ACHN (cell line): ENCODE data around the gene RAPGEF3.

Source experiments
- DNase-seq: peaks from one replicate; pipeline ENCODE4 v3.0.0-alpha.2; 2015
- in situ Hi-C: cut with HindIII; loops from 2 replicates; pipeline ENCODE4 v1.10.0; 2017; ENCODE audit warnings: low sequenced_read_pairs, low pct_ligation_motif_present, low pct_unique_long_range_greater_than_20kb

The RAPGEF3 gene

DNA sequence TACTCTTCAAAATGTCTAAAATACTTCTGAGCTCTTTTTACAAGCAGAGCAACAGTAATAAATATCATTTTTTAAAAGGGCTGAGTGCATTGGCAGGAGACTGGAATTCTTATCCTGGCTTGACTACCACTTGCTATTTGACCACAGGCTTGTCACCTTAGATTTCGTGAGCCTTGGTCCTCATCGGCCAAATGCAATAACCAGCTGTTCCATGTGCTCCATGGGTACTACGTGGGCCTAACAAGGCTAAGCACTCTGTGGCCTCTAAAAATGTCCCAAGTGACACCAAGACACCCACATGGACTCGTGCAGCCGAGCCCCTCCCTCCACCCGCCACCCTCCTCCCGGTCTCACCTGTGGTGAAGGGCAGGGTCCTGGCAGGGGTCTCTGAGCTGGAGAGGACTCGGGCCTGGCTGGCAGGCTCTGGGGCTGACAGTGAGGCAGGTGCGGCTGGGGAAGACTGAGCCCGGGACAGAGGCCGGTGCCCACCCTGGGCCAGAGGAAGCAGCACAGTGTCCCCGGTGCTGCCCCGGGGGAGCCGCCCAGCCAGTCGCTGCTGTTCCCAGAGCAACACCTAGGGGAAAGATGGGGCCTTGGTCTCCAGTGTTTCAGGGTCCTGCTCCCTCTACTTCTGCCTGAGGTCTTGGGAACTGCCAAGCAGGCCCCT is 34.5 kb upstream of the RAPGEF3 start:
- DNase-seq, result no peak
- in situ Hi-C loops, result no loop called here

GRCh38 chr12:47791874-47792273 is 33.2 kb upstream of the RAPGEF3 start:
- in situ Hi-C loops, result no loop called here
- DNase-seq, result no peak

DNA sequence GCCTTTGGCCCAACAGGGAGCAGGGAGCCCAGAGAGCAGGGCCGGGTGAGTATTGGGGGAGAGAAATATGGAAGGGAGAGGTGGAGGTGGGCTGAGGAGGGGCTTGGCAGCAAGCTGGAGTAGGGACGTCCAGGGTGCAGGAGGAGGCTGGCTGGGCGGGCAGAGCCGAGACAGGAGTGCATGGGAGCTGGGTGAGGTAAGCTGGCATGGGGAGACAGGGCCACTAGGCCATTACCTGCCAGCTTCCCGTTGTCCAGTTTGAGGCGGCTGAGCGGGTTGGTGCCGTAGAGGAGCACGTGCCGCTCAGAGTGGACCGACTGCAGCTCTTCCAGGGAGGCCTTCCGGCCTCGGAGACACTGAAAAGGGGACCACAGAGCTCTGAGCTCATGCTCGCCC is 32.7 kb upstream of the RAPGEF3 start:
- DNase-seq, result no peak
- in situ Hi-C loops, result no loop called here

DNA sequence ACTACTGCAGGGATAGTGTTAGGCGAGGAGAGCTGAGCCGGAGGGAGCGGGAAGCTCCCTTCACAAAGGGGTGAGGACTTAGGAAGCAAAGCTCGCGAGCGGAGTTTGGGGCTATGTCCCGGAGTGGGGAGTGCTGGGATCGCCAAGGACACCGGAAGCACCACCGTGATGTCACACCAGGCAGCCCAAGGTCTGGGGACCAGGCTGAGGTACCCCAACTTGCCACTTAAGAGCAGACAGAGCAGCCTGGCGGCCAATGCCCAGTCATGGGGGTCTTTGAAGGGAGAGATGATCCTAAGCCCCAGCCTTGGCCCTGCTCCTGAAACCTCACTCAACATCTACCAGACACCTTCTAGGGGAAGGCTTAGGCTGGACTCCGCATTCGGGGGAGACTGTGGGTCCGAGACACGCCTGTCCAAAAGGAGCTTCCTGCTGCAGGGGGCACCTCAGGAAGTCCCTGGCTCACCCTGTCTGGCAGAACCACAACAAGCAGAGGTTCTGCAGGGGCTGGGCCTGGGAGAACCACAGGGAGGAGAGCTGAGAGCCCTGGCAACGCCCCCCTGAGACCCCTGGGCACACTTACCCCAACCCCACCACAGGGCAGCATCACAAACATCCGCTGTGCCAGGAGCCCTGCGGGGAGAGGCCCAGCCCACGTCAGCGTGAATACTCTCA is 32.1 kb upstream of the RAPGEF3 start:
- in situ Hi-C loops, result no loop called here
- no peak for DNase-seq

DNA sequence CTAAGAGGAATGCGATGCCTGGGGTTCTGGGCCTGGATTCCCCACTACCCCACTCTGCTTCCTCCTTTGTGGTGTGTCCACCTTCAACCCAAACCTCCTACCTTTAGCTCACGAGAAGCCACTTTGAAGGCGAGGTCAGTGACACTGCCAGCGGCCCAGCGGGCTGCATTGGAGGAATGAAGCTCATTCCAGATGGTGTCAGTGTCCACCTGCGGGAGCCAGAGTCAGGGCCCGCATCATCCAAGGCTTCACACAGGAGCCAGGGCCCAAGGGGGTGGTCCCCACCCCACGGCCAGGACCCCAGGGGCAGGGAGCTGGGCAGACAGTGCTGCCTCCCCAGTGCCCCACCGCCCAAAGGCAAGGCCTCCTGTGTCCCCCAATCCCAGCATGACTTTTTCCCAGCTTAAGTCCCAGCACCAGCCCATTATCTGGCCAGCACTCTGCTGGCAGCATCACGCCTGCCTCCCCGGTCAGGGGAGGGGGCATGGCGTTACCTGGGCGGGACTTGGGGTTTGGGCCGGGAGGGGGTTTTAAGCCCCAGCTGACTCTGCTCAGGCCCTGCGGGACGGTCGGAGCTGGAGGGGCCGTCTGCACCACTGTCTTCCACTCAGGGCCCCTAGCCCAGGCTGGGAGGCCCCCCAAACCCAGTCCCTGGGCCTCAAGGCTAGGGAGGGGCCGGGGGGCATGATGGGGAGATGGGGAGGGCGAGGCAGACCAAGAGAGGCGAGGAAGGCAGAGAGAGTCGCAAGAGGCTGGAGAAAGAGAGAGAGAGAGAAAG is 31.2 kb upstream of the RAPGEF3 start:
- in situ Hi-C loops, result no loop called here
- DNase-seq, result no peak

- no peak for DNase-seq
- in situ Hi-C loops, result no loop called here
These were observed 30.5 kb upstream of the RAPGEF3 start for GRCh38 chr12:47789141-47789540.

- DNase-seq, result no peak
- in situ Hi-C loops, result no loop called here
These were observed 29.1 kb upstream of the RAPGEF3 start for GRCh38 chr12:47787596-47788319.

- in situ Hi-C loops, result no loop called here
- no peak for DNase-seq
These were observed 28.1 kb upstream of the RAPGEF3 start for GRCh38 chr12:47786662-47787280.

- DNase-seq, result no peak
- in situ Hi-C loops, result no loop called here
These were observed 27.4 kb upstream of the RAPGEF3 start for GRCh38 chr12:47785887-47786661.

- in situ Hi-C loops, result no loop called here
- DNase-seq, result no peak
These were observed 26.6 kb upstream of the RAPGEF3 start for GRCh38 chr12:47785036-47785886.

DNA sequence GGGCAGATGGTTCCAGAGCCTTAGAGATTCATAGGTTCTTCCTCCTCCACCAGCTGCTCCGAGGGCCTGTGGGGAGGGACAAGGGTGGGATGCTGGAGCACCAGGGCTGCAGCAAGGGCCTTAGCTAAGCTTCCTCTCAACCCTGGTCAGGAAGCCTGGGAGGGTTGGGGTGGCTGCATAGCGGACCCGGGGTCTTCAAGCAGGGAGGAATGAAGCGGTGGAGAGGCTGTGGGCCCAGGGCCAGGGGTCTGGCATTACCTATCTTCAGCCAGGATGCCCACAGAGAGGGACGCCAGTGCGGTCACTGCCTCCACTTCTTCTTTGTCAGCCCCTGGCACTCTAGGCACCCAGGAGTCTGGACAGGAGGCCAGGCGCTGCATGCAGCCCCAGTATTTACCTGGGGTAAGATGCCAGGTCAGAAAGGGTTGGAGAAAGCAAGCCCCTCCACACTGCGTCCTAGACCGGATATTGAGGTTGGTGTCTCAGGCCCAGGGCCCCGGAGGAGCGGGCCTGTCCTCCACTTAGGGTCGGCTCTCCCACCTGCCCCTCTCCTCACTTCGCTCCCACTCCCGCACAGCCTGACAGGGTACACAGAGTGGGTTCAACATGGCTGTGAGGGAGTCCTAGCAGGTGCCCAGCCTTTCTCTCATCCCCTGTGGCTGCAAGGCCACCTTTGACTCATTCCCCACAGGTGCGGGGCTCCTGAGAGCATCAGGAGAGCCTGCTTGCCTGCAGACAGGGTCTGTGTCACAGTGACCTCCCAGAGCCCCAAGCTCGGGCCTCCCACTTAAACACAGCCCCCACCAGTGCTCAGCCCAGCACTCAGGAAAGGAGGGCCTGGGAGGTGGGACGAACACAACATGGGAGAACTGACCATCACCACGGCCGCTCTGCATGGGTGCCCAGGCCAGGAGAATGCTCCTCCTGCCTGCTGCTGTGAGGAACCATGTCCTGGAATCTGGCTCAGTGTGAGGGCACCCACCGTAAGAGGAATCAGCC is 25.4 kb upstream of the RAPGEF3 start:
- in situ Hi-C loops, result no loop called here
- no peak for DNase-seq

DNA sequence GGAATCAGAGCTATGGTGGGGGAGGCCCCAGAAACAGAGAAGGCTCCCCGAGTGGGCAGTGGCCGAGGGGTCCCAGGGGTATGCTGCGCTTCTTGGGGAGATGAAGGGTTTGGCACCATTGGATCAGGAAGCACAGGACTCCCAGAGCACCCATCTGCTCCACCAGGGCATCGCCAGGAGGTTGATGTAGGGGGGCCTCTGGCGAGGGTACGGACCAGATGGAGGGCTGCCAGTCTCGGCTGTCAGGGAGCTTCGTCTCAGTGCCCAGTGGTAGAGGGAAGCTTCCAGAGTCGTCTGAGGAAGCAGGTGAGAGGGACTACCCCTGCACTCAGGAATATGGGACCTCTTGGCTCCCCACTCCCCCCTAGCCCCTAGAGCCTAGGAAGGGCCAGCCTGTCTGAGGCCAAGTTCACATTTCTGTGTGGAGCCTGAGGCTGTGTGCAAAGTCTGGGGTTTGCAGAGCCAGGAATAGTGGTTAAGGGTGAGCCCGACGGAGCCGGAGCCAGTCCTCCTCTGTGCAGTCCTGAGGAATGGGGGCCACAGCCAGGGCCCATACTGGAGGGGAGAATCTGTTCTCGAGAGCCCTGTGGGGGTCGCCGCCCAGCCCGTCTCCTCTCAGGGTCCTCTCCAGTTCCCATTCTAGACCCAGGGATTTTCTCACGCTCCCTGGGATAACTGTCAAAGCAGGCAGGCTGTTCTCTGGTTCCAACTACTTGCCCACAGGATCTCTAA is 24.5 kb upstream of the RAPGEF3 start:
- in situ Hi-C loops, result no loop called here
- no peak for DNase-seq

DNA sequence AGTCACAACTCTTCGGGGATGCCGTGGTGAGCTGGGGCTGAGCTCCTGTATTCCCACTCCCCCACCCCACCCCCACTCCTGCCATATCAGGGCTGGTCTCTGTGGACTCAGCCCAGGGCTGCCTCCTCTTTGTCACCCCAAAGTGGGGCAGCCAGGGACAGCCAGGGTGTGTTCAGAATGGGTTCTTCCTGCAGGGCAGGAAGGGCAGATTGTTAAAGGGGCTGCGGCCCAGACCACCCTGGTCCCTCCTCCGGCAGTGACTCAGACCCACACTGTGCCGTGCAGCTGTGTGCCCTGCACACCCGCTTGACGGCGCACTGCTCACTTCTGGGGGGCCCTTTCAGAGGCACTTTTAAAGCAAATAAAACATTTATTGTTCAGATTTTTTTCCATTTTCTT is 23.7 kb upstream of the RAPGEF3 start:
- DNase-seq, result no peak
- in situ Hi-C loops, result no loop called here

- DNase-seq, result no peak
- in situ Hi-C loops, result no loop called here
These were observed 23.0 kb upstream of the RAPGEF3 start for GRCh38 chr12:47781479-47782371.
